Measurements from ENCODE around the gene COL5A1.

Gene COL5A1

GRCh38 chr9:134830126-134830525, 188.5 kb downstream of the COL5A1 start:
- no peak overlapping the region for H3K4me3 Mint-ChIP-seq
- no peaks in the 10 kb centered on the region for H3K4me1 Mint-ChIP-seq (ENCODE audit: low read depth)
- H3K27me3 Mint-ChIP-seq (ENCODE audit: low read depth): no peaks in the 10 kb centered on the region
- no peaks in the 10 kb centered on the region for H3K9me3 Mint-ChIP-seq
- no peaks in the 10 kb centered on the region for H3K36me3 Mint-ChIP-seq (ENCODE audit: low read depth)
- no peak overlapping the region for H3K27ac Mint-ChIP-seq

- H3K4me1 Mint-ChIP-seq (ENCODE audit: low read depth): no peaks in the 10 kb centered on the region
- no peaks in the 10 kb centered on the region for H3K9me3 Mint-ChIP-seq
- no peaks in the 10 kb centered on the region for H3K27me3 Mint-ChIP-seq (ENCODE audit: low read depth)
- no peak overlapping the region for H3K4me3 Mint-ChIP-seq
- no peaks in the 10 kb centered on the region for H3K36me3 Mint-ChIP-seq (ENCODE audit: low read depth)
- H3K27ac Mint-ChIP-seq: no peak overlapping the region
Measured at GRCh38 chr9:134830926-134831720, 189.5 kb downstream of the COL5A1 start.

- Mint-ChIP-seq H3K27ac (no peak overlapping the region), H3K36me3 (ENCODE audit: low read depth) (no peaks in the 10 kb centered on the region), H3K4me3 (no peak overlapping the region), H3K4me1 (ENCODE audit: low read depth) (no peaks in the 10 kb centered on the region), H3K9me3 (no peaks in the 10 kb centered on the region), H3K27me3 (ENCODE audit: low read depth) (no peaks in the 10 kb centered on the region)
Measured at GRCh38 chr9:134832471-134832870, 190.9 kb downstream of the COL5A1 start.

- H3K27me3 Mint-ChIP-seq (ENCODE audit: low read depth): no peaks in the 10 kb centered on the region
- H3K4me3 Mint-ChIP-seq: no peak overlapping the region
- no peaks in the 10 kb centered on the region for H3K4me1 Mint-ChIP-seq (ENCODE audit: low read depth)
- no peak overlapping the region for H3K27ac Mint-ChIP-seq
- no peaks in the 10 kb centered on the region for H3K36me3 Mint-ChIP-seq (ENCODE audit: low read depth)
- H3K9me3 Mint-ChIP-seq: no peaks in the 10 kb centered on the region
Measured at GRCh38 chr9:134833294-134833880, 191.8 kb downstream of the COL5A1 start.

GRCh38 chr9:134834217-134834956, 192.8 kb downstream of the COL5A1 start:
- Mint-ChIP-seq H3K36me3 (ENCODE audit: low read depth) (no peaks in the 10 kb centered on the region), H3K4me1 (ENCODE audit: low read depth) (no peaks in the 10 kb centered on the region), H3K27ac (no peak overlapping the region), H3K27me3 (ENCODE audit: low read depth) (no peaks in the 10 kb centered on the region), H3K4me3 (no peak overlapping the region), H3K9me3 (no peaks in the 10 kb centered on the region)

GRCh38 chr9:134834957-134835419, 193.4 kb downstream of the COL5A1 start:
- Mint-ChIP-seq H3K9me3 (no peaks in the 10 kb centered on the region), H3K36me3 (ENCODE audit: low read depth) (no peaks in the 10 kb centered on the region), H3K4me1 (ENCODE audit: low read depth) (no peaks in the 10 kb centered on the region), H3K27ac (no peak overlapping the region), H3K27me3 (ENCODE audit: low read depth) (no peaks in the 10 kb centered on the region), H3K4me3 (no peak overlapping the region)

- Mint-ChIP-seq H3K4me1 (ENCODE audit: low read depth) (no peaks in the 10 kb centered on the region), H3K27ac (no peak overlapping the region), H3K27me3 (ENCODE audit: low read depth) (no peaks in the 10 kb centered on the region), H3K36me3 (ENCODE audit: low read depth) (no peaks in the 10 kb centered on the region), H3K9me3 (no peaks in the 10 kb centered on the region), H3K4me3 (no peak overlapping the region)
Measured at GRCh38 chr9:134835448-134835847, 193.8 kb downstream of the COL5A1 start.

GRCh38 chr9:134835987-134836386, 194.4 kb downstream of the COL5A1 start:
- Mint-ChIP-seq H3K9me3 (no peaks in the 10 kb centered on the region), H3K36me3 (ENCODE audit: low read depth) (no peaks in the 10 kb centered on the region), H3K27me3 (ENCODE audit: low read depth) (no peaks in the 10 kb centered on the region), H3K4me3 (no peak overlapping the region), H3K4me1 (ENCODE audit: low read depth) (no peaks in the 10 kb centered on the region), H3K27ac (no peak overlapping the region)

- Mint-ChIP-seq H3K4me3 (no peak overlapping the region), H3K9me3 (no peaks in the 10 kb centered on the region)
Measured at GRCh38 chr9:134836406-134836970, 194.9 kb downstream of the COL5A1 start.

GRCh38 chr9:134837529-134837928, 195.9 kb downstream of the COL5A1 start:
- H3K4me3 Mint-ChIP-seq: no peak overlapping the region
- H3K36me3 Mint-ChIP-seq (ENCODE audit: low read depth): no peaks in the 10 kb centered on the region
- no peaks in the 10 kb centered on the region for H3K9me3 Mint-ChIP-seq
- H3K4me1 Mint-ChIP-seq (ENCODE audit: low read depth): no peaks in the 10 kb centered on the region
- H3K27ac Mint-ChIP-seq: no peak overlapping the region
- H3K27me3 Mint-ChIP-seq (ENCODE audit: low read depth): no peaks in the 10 kb centered on the region

More at GRCh38 chr9:134836406-134836970, 194.9 kb downstream of the COL5A1 start:
- Mint-ChIP-seq H3K36me3 (ENCODE audit: low read depth) (no peaks in the 10 kb centered on the region), H3K27me3 (ENCODE audit: low read depth) (no peaks in the 10 kb centered on the region), H3K4me1 (ENCODE audit: low read depth) (no peaks in the 10 kb centered on the region), H3K27ac (no peak overlapping the region)

- no peak overlapping the region for H3K4me3 Mint-ChIP-seq
- H3K4me1 Mint-ChIP-seq (ENCODE audit: low read depth): no peaks in the 10 kb centered on the region
- H3K27ac Mint-ChIP-seq: no peak overlapping the region
- no peaks in the 10 kb centered on the region for H3K27me3 Mint-ChIP-seq (ENCODE audit: low read depth)
- H3K36me3 Mint-ChIP-seq (ENCODE audit: low read depth): no peaks in the 10 kb centered on the region
- H3K9me3 Mint-ChIP-seq: no peaks in the 10 kb centered on the region
Measured at GRCh38 chr9:134838651-134839454, 197.2 kb downstream of the COL5A1 start.

- H3K4me3 Mint-ChIP-seq: no peak overlapping the region
- no peaks in the 10 kb centered on the region for H3K4me1 Mint-ChIP-seq (ENCODE audit: low read depth)
- no peaks in the 10 kb centered on the region for H3K36me3 Mint-ChIP-seq (ENCODE audit: low read depth)
- H3K27me3 Mint-ChIP-seq (ENCODE audit: low read depth): no peaks in the 10 kb centered on the region
- H3K27ac Mint-ChIP-seq: no peak overlapping the region
- no peaks in the 10 kb centered on the region for H3K9me3 Mint-ChIP-seq
Measured at GRCh38 chr9:134839455-134840125, 198.0 kb downstream of the COL5A1 start.

- Mint-ChIP-seq H3K9me3 (no peaks in the 10 kb centered on the region), H3K4me3 (no peak overlapping the region), H3K27me3 (ENCODE audit: low read depth) (no peaks in the 10 kb centered on the region), H3K27ac (no peak overlapping the region), H3K4me1 (ENCODE audit: low read depth) (no peaks in the 10 kb centered on the region), H3K36me3 (ENCODE audit: low read depth) (no peaks in the 10 kb centered on the region)
Measured at GRCh38 chr9:134840511-134840910, 198.9 kb downstream of the COL5A1 start.
